Measurements from ENCODE around the gene LDLRAD4.

The LDLRAD4 gene

GRCh38 chr18:13275075-13275474, 56.5 kb downstream of the LDLRAD4 start:
- H3K27ac ChIP-seq = no peak overlapping the region
- TF ChIP-seq CTCF (conservative IDR thresholded peaks at IDR 0.05) (no peak), ZFX (IDR thresholded peaks at IDR 0.05) (no peak)

GRCh38 chr18:13276530-13277520, 58.3 kb downstream of the LDLRAD4 start:
- H3K27ac ChIP-seq = no peak overlapping the region
- TF ChIP-seq CTCF (conservative IDR thresholded peaks at IDR 0.05) = no peak
- no peak for TF ChIP-seq ZFX (IDR thresholded peaks at IDR 0.05)

- no peak overlapping the region for H3K27ac ChIP-seq
- TF ChIP-seq ZFX (IDR thresholded peaks at IDR 0.05) (no peak), CTCF (conservative IDR thresholded peaks at IDR 0.05) (no peak)
Measured at GRCh38 chr18:13278062-13278630, 59.6 kb downstream of the LDLRAD4 start.

GRCh38 chr18:13279181-13280069, 60.9 kb downstream of the LDLRAD4 start:
- TF ChIP-seq ZFX (IDR thresholded peaks at IDR 0.05) = no peak
- TF ChIP-seq CTCF (conservative IDR thresholded peaks at IDR 0.05) = no peak
- no peak overlapping the region for H3K27ac ChIP-seq

- H3K27ac ChIP-seq = no peak overlapping the region
- no peak for TF ChIP-seq CTCF (conservative IDR thresholded peaks at IDR 0.05)
- TF ChIP-seq ZFX (IDR thresholded peaks at IDR 0.05) = no peak
Measured at GRCh38 chr18:13280070-13280795, 61.7 kb downstream of the LDLRAD4 start.

GRCh38 chr18:13281406-13281805, 62.8 kb downstream of the LDLRAD4 start:
- H3K27ac ChIP-seq = no peak overlapping the region
- no peak for TF ChIP-seq CTCF (conservative IDR thresholded peaks at IDR 0.05)
- TF ChIP-seq ZFX (IDR thresholded peaks at IDR 0.05) = no peak
